Fibroblast of lung (primary cell): ENCODE measurements around the gene PLA2G6. TPM values are rescaled to one million over a fixed set of nuclear protein-coding genes. Genes with fewer than 3 reads are reported as not detected.
"Not testable (repeated sequence)": the region's sequence is repeated elsewhere in the genome, so short reads cannot be mapped to it uniquely, and the experiment has no call there.

Experiments
- DNase-seq, 2 donors: peaks; one replicate each; pipeline versions ENCODE4 v3.0.0 to v3.0.0-alpha.2; 2010; ENCODE audit warnings: low read depth in 2 of 2
- H2AFZ ChIP-seq: 2 replicates; pipeline ENCODE4 v1.5.1; 2012; ENCODE audit warnings: low read length, control low read depth, inconsistent platforms
- H3K27ac ChIP-seq: 2 replicates; pipeline ENCODE4 v1.5.1; 2011; ENCODE audit warnings: low read length, control low read depth; ENCODE audit not compliant: insufficient read depth
- H3K27me3 ChIP-seq: 2 replicates; pipeline ENCODE4 v1.5.1; 2011; ENCODE audit warnings: mild to moderate bottlenecking, low read length; ENCODE audit not compliant: control insufficient read depth, insufficient read depth
- H3K36me3 ChIP-seq: 2 replicates; pipeline ENCODE4 v1.5.1; 2011; ENCODE audit warnings: low read length; ENCODE audit not compliant: control insufficient read depth, insufficient read depth
- H3K4me1 ChIP-seq: 2 replicates; pipeline ENCODE4 v1.5.1; 2011; ENCODE audit warnings: low read length; ENCODE audit not compliant: control insufficient read depth, insufficient read depth; ENCODE audit errors: extremely low read depth
- H3K4me2 ChIP-seq: 2 replicates; pipeline ENCODE4 v1.5.1; 2011; ENCODE audit warnings: low read length, control low read depth; ENCODE audit not compliant: insufficient read depth; ENCODE audit errors: extremely low read depth
- H3K4me3 ChIP-seq, 4 experiments: fragments of 200-600 bp in 1 of 4; sonication (generic) in 1 of 4; replicated peaks in 1 of 4; 2 replicates each; pipeline ENCODE4 v1.5.1; 2011 to 2016; ENCODE audit warnings: low read length in 4 of 4, low read depth in 3 of 4, mild to moderate bottlenecking in 3 of 4, control low read depth in 2 of 4, inconsistent platforms in 1 of 4, mixed read lengths in 1 of 4; ENCODE audit not compliant: insufficient read depth in 1 of 4; ENCODE audit errors: control extremely low read depth in 1 of 4
- H3K79me2 ChIP-seq: 2 replicates; pipeline ENCODE4 v1.5.1; 2012; ENCODE audit warnings: mild to moderate bottlenecking, low read length, inconsistent platforms; ENCODE audit not compliant: control insufficient read depth, insufficient read depth
- H3K9ac ChIP-seq: 2 replicates; pipeline ENCODE4 v1.5.1; 2011; ENCODE audit warnings: mild to moderate bottlenecking, low read length, control low read depth; ENCODE audit not compliant: insufficient read depth
- H3K9me3 ChIP-seq: 2 replicates; pipeline ENCODE4 v1.5.1; 2012; ENCODE audit warnings: low read depth, low read length; ENCODE audit not compliant: control insufficient read depth, insufficient read depth
- H4K20me1 ChIP-seq: 2 replicates; pipeline ENCODE4 v1.5.1; 2011; ENCODE audit warnings: low read length; ENCODE audit not compliant: control insufficient read depth, insufficient read depth; ENCODE audit errors: extremely low read depth
- CTCF ChIP-seq, 2 donors: IDR thresholded peaks in 1 of 2; conservative IDR thresholded peaks in 1 of 2; 1 replicate in 1 of 2; 2 replicates in 1 of 2; pipeline ENCODE4 v1.5.1; 2011 to 2012; ENCODE audit warnings: low read length in 2 of 2, control low read depth in 1 of 2, inconsistent platforms in 1 of 2, low read depth in 1 of 2, mild to moderate bottlenecking in 1 of 2
- EZH2 ChIP-seq: IDR thresholded peaks from 2 replicates; pipeline ENCODE4 v1.5.1; 2012; ENCODE audit warnings: low read length, control low read depth, mild to moderate bottlenecking; ENCODE audit errors: missing control alignments
- polyA plus RNA-seq, 2 donors: library from polyadenylated mRNA; depleted of rRNA in 1 of 2; stranded (reverse) in 1 of 2; unstranded in 1 of 2; fragments of >200 nt; gene quantifications; 2 replicates each; pipeline ENCODE4 v1.2.1, GENCODE V29; 2011 to 2012; ENCODE audit warnings: missing spikeins in 1 of 2
- total RNA-seq: library from RNA; depleted of rRNA; stranded (reverse); fragments of >200 nt; gene quantifications from 2 replicates; pipeline ENCODE4 v1.2.1, GENCODE V29; 2014

PLA2G6 gene
- total and polyA plus RNA-seq, 2 donors (not counting 1 experiment from before 2014, with no cell fraction given), result 4.8 to 29.9 TPM

GRCh38 chr22:38184788-38185187 is 3.2 kb upstream of the PLA2G6 start:
- Histone ChIP-seq H3K4me3 (no peak overlapping the region), H3K9ac (no peak overlapping the region), H3K9me3 (no peaks in the 10 kb centered on the region), H4K20me1 (no peaks in the 10 kb centered on the region), H3K79me2 (no peaks in the 10 kb centered on the region), H3K4me1 (peaks cover 14% of the 10 kb centered on the region), H3K27me3 (no peaks in the 10 kb centered on the region), H2AFZ (no peak overlapping the region), H3K4me2 (no peak overlapping the region), H3K27ac (no peak overlapping the region), H3K36me3 (no peaks in the 10 kb centered on the region)
- TF ChIP-seq CTCF (conservative IDR thresholded peaks at IDR 0.05 in 1 of 2, IDR thresholded peaks at IDR 0.05 in 1 of 2; ENCODE audit: low read depth in 1 of 2, low read length in 2 of 2) (no peak), EZH2 (no peak)
- no peak for DNase-seq

- no peaks in the 10 kb centered on the region for H4K20me1 ChIP-seq
- H3K4me1 ChIP-seq, result peaks cover 22% of the 10 kb centered on the region
Measured at GRCh38 chr22:38180841-38181452, 683 bp downstream of the PLA2G6 start.

GRCh38 chr22:38178605-38178937 is 3.1 kb downstream of the PLA2G6 start:
- not testable (repeated sequence) for H3K9ac ChIP-seq, H3K27me3 ChIP-seq, H3K4me3 ChIP-seq, H3K4me2 ChIP-seq, DNase-seq, H4K20me1 ChIP-seq, H2AFZ ChIP-seq, H3K9me3 ChIP-seq, H3K36me3 ChIP-seq, H3K79me2 ChIP-seq
- Histone ChIP-seq H3K4me1 (peaks cover 22% of the 10 kb centered on the region), H3K27ac (peak overlapping the region; percentile 71)

More at GRCh38 chr22:38180841-38181452, 683 bp downstream of the PLA2G6 start:
- Histone ChIP-seq H3K27ac (peak overlapping the region; percentile 94), H3K9me3 (no peaks in the 10 kb centered on the region), H3K9ac (peak overlapping the region; percentile 73), H3K36me3 (no peaks in the 10 kb centered on the region), H3K4me2 (peak overlapping the region; percentile 81), H3K79me2 (no peaks in the 10 kb centered on the region), H3K4me3 (peak overlapping the region; percentile 34 to 74 (median 52)), H2AFZ (peak overlapping the region; percentile 66), H3K27me3 (no peaks in the 10 kb centered on the region)
- peak in 1 of 2 donors; percentile 23 for DNase-seq
- TF ChIP-seq EZH2 (no peak), CTCF (conservative IDR thresholded peaks at IDR 0.05 in 1 of 2, IDR thresholded peaks at IDR 0.05 in 1 of 2; ENCODE audit: low read depth in 1 of 2, low read length in 2 of 2) (no peak)
